Measurements from ENCODE around the gene EEFSEC.

DNA sequence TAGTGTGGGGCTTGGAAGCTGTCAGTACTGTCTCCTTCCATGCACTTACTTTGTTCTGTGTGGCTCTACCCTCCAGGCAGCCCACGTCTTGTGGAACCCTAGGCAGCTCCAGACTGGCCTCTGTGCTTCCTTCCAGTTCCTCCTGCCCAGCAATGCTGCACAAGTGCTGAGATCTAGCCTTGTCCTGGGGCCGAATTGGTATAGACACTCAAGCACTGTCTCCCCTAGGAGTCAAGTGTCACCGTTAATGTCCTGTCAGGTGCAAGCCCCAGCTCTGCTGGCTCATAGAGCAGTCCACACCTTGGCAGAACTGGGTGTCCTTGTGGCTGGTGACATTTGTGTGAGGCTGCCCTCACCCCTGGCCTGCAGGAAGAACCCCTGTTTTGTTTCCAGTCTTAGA is 130.1 kb downstream of the EEFSEC start:
- TF ChIP-seq, protein P1, sequence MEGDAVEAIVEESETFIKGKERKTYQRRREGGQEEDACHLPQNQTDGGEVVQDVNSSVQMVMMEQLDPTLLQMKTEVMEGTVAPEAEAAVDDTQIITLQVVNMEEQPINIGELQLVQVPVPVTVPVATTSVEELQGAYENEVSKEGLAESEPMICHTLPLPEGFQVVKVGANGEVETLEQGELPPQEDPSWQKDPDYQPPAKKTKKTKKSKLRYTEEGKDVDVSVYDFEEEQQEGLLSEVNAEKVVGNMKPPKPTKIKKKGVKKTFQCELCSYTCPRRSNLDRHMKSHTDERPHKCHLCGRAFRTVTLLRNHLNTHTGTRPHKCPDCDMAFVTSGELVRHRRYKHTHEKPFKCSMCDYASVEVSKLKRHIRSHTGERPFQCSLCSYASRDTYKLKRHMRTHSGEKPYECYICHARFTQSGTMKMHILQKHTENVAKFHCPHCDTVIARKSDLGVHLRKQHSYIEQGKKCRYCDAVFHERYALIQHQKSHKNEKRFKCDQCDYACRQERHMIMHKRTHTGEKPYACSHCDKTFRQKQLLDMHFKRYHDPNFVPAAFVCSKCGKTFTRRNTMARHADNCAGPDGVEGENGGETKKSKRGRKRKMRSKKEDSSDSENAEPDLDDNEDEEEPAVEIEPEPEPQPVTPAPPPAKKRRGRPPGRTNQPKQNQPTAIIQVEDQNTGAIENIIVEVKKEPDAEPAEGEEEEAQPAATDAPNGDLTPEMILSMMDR (conservative IDR thresholded peaks at IDR 0.05; ENCODE audit: low read depth in 2 of 2): no peak
- TF ChIP-seq EZH2phosphoT487 (IDR thresholded peaks at IDR 0.05; ENCODE audit: unreplicated experiment) (no peak), EZH2 (IDR thresholded peaks at IDR 0.05; ENCODE audit: low read depth, unreplicated experiment) (no peak), CREB1 (CRISPR knock-in tag; IDR thresholded peaks at IDR 0.05; ENCODE audit: low read depth) (no peak), JUNB (IDR thresholded peaks at IDR 0.05; ENCODE audit: unreplicated experiment) (no peak), POLR2AphosphoS5 (IDR thresholded peaks at IDR 0.05; ENCODE audit: low read depth) (no peak), ZNF331 (CRISPR knock-in tag; IDR thresholded peaks at IDR 0.05; ENCODE audit: low read depth) (no peak), STAT1 (IDR thresholded peaks at IDR 0.05; ENCODE audit: unreplicated experiment) (no peak)
- TF ChIP-seq, protein P2, sequence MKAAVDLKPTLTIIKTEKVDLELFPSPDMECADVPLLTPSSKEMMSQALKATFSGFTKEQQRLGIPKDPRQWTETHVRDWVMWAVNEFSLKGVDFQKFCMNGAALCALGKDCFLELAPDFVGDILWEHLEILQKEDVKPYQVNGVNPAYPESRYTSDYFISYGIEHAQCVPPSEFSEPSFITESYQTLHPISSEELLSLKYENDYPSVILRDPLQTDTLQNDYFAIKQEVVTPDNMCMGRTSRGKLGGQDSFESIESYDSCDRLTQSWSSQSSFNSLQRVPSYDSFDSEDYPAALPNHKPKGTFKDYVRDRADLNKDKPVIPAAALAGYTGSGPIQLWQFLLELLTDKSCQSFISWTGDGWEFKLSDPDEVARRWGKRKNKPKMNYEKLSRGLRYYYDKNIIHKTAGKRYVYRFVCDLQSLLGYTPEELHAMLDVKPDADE (IDR thresholded peaks at IDR 0.05): no peak
- TF ChIP-seq, protein P3, sequence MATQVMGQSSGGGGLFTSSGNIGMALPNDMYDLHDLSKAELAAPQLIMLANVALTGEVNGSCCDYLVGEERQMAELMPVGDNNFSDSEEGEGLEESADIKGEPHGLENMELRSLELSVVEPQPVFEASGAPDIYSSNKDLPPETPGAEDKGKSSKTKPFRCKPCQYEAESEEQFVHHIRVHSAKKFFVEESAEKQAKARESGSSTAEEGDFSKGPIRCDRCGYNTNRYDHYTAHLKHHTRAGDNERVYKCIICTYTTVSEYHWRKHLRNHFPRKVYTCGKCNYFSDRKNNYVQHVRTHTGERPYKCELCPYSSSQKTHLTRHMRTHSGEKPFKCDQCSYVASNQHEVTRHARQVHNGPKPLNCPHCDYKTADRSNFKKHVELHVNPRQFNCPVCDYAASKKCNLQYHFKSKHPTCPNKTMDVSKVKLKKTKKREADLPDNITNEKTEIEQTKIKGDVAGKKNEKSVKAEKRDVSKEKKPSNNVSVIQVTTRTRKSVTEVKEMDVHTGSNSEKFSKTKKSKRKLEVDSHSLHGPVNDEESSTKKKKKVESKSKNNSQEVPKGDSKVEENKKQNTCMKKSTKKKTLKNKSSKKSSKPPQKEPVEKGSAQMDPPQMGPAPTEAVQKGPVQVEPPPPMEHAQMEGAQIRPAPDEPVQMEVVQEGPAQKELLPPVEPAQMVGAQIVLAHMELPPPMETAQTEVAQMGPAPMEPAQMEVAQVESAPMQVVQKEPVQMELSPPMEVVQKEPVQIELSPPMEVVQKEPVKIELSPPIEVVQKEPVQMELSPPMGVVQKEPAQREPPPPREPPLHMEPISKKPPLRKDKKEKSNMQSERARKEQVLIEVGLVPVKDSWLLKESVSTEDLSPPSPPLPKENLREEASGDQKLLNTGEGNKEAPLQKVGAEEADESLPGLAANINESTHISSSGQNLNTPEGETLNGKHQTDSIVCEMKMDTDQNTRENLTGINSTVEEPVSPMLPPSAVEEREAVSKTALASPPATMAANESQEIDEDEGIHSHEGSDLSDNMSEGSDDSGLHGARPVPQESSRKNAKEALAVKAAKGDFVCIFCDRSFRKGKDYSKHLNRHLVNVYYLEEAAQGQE (IDR thresholded peaks at IDR 0.05; ENCODE audit: unreplicated experiment): no peak
